CD14-positive monocyte (primary cell): ENCODE data around the gene ASB4. TPM values are rescaled to one million over a fixed set of nuclear protein-coding genes. Genes with fewer than 3 reads are reported as not detected.

Experiments
- DNase-seq, 3 donors: peaks; one replicate each; pipeline ENCODE4 v3.0.0-alpha.2; 2011 to 2022
- H2AFZ ChIP-seq: 2 replicates; pipeline ENCODE4 v1.6.0; 2012; ENCODE audit warnings: mild to moderate bottlenecking, low read depth, low read length, inconsistent platforms; ENCODE audit not compliant: insufficient read depth, poor library complexity, severe bottlenecking
- H3K27ac ChIP-seq, 2 donors: 1 replicate in 1 of 2; 2 replicates in 1 of 2; pipeline ENCODE4 v1.5.1; 2012 to 2013; ENCODE audit warnings: low read length in 2 of 2, control low read depth in 1 of 2, inconsistent platforms in 1 of 2, low read depth in 1 of 2, mild to moderate bottlenecking in 1 of 2
- H3K27me3 ChIP-seq, 2 donors: one replicate each; pipeline versions ENCODE4 v1.6.0 to v1.6.1; 2011 to 2013; ENCODE audit warnings: low read length in 2 of 2; ENCODE audit not compliant: control insufficient read depth in 2 of 2, insufficient read depth in 2 of 2
- H3K36me3 ChIP-seq, 2 donors: replicated peaks in 1 of 2; 1 replicate in 1 of 2; 2 replicates in 1 of 2; pipeline versions ENCODE4 v1.5.1 to v1.6.1; 2012 to 2013; ENCODE audit warnings: low read length in 2 of 2, control low read depth in 1 of 2, inconsistent platforms in 1 of 2, mild to moderate bottlenecking in 1 of 2; ENCODE audit not compliant: insufficient read depth in 2 of 2, control insufficient read depth in 1 of 2
- H3K4me1 ChIP-seq, 2 donors: 1 replicate in 1 of 2; 2 replicates in 1 of 2; pipeline versions ENCODE4 v1.5.1 to v1.6.1; 2012 to 2013; ENCODE audit warnings: low read length in 2 of 2, control low read depth in 1 of 2, inconsistent platforms in 1 of 2, mild to moderate bottlenecking in 1 of 2, moderate library complexity in 1 of 2; ENCODE audit not compliant: insufficient read depth in 2 of 2, control insufficient read depth in 1 of 2
- H3K4me2 ChIP-seq: replicated peaks from 2 replicates; pipeline ENCODE3; 2012; ENCODE audit warnings: low read length, moderate library complexity, mild to moderate bottlenecking; ENCODE audit not compliant: poor library complexity, severe bottlenecking; ENCODE audit errors: extremely low read depth
- H3K4me3 ChIP-seq, 3 experiments: fragments of 200-600 bp in 1 of 3; sonication (generic) in 1 of 3; replicated peaks in 1 of 3; 1 replicate in 2 of 3; 2 replicates in 1 of 3; pipeline ENCODE4 v1.5.1; 2011 to 2013; ENCODE audit warnings: low read length in 3 of 3, mild to moderate bottlenecking in 3 of 3, control low read depth in 2 of 3, low read depth in 2 of 3, inconsistent platforms in 1 of 3, moderate library complexity in 1 of 3
- H3K79me2 ChIP-seq: 2 replicates; pipeline ENCODE4 v1.6.0; 2012; ENCODE audit warnings: mild to moderate bottlenecking, control low read depth, inconsistent platforms, low read length, moderate library complexity; ENCODE audit not compliant: insufficient read depth
- H3K9ac ChIP-seq: 2 replicates; pipeline ENCODE4 v1.6.0; 2017; ENCODE audit warnings: low read length, mild to moderate bottlenecking; ENCODE audit not compliant: insufficient read depth, poor library complexity, severe bottlenecking
- H3K9me3 ChIP-seq, 2 donors: replicated peaks in 1 of 2; 1 replicate in 1 of 2; 2 replicates in 1 of 2; pipeline versions ENCODE4 v1.5.1 to v1.6.1; 2012 to 2013; ENCODE audit warnings: low read length in 2 of 2, control low read depth in 1 of 2; ENCODE audit not compliant: control insufficient read depth in 1 of 2, insufficient read depth in 1 of 2
- H4K20me1 ChIP-seq: 2 replicates; pipeline ENCODE4 v1.6.0; 2012; ENCODE audit warnings: mild to moderate bottlenecking, low read length, control low read depth, moderate library complexity; ENCODE audit not compliant: insufficient read depth
- H3K27ac Mint-ChIP-seq, 7 donors: one replicate each; pipeline ENCODE4 v1.8.0; 2020; ENCODE audit warnings: mild to moderate bottlenecking in 7 of 7, mixed read lengths in 7 of 7, moderate library complexity in 6 of 7, inconsistent platforms in 2 of 7
- H3K27me3 Mint-ChIP-seq, 3 donors: one replicate each; pipeline ENCODE4 v1.8.0; 2021 to 2022; ENCODE audit warnings: low read depth in 3 of 3, mild to moderate bottlenecking in 3 of 3, mixed read lengths in 3 of 3, moderate library complexity in 3 of 3, inconsistent platforms in 1 of 3
- H3K36me3 Mint-ChIP-seq, 2 donors: one replicate each; pipeline ENCODE4 v1.8.0; 2020; ENCODE audit warnings: mixed read lengths in 2 of 2, inconsistent platforms in 1 of 2, mild to moderate bottlenecking in 1 of 2
- H3K4me1 Mint-ChIP-seq: one replicate; pipeline ENCODE4 v1.8.0; 2020; ENCODE audit warnings: mild to moderate bottlenecking, mixed read lengths
- H3K4me3 Mint-ChIP-seq, 2 donors: one replicate each; pipeline ENCODE4 v1.8.0; 2020; ENCODE audit warnings: mild to moderate bottlenecking in 2 of 2, mixed read lengths in 2 of 2, moderate library complexity in 1 of 2
- H3K9me3 Mint-ChIP-seq, 7 donors: one replicate each; pipeline ENCODE4 v1.8.0; 2020 to 2022; ENCODE audit warnings: mixed read lengths in 7 of 7, mild to moderate bottlenecking in 6 of 7, moderate library complexity in 6 of 7, inconsistent platforms in 2 of 7
- WGBS: methylation state at CpG from one replicate; pipeline ENCODE4 v1.1.5; 2013; ENCODE audit warnings: missing lambda C conversion rate; ENCODE audit not compliant: insufficient coverage; 5-methylcytosine and 5-hydroxymethylcytosine counted together
- intact Hi-C, 2 donors: fragments of 100-400 bp; cut with micrococcal nuclease; formaldehyde crosslinking; loops; one replicate each; pipeline versions ENCODE4 v1.15.0 to v1.15.1; 2023
- polyA plus RNA-seq, 3 donors: library from polyadenylated mRNA; depleted of rRNA in 1 of 3; unstranded in 2 of 3; stranded (reverse) in 1 of 3; fragments of 300-500 nt in 2 of 3; fragments of >200 nt in 1 of 3; fragmentation: Illumina TruSeq in 2 of 3; gene quantifications; 1 replicate in 2 of 3; 2 replicates in 1 of 3; pipeline ENCODE4 v1.2.3, GENCODE V29; 2012 to 2021
- TF ChIP-seq, protein P1 (sequence below): fragments of 200-600 bp; IDR thresholded peaks from one replicate; pipeline ENCODE4 v1.8.0; 2022; ENCODE audit warnings: antibody characterized with exemption, mild to moderate bottlenecking

ASB4 gene
- polyA plus RNA-seq, 3 donors = not detected

DNA sequence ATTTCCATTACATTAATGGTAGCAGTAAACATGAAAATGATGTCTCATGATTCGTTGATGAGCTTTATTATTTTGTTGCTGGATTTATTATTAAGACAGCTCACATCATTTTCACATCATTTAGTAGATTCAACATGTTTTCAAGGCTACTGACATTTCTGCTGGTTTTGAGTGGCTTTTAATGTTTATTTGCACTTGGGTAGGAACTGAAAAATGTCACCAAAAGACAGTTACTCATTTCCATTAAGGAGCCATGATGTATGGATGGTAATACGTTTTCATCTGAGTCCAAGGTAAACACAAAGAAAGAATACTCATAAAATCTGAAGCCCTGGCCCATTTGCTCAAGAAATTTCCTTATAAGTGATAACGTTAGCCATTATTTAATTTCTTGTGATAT is 95.7 kb downstream of the ASB4 start:
- H3K27me3 Mint-ChIP-seq = no peaks in the 10 kb centered on the region
- no peaks in the 10 kb centered on the region for H3K4me1 ChIP-seq
- H3K9me3 Mint-ChIP-seq = no peaks in the 10 kb centered on the region
- no peak for DNase-seq
- no peak overlapping the region for H3K4me3 Mint-ChIP-seq
- peaks cover 38 to 46% of the 10 kb centered on the region in 2 donors for H3K36me3 ChIP-seq
- TF ChIP-seq, protein P1, sequence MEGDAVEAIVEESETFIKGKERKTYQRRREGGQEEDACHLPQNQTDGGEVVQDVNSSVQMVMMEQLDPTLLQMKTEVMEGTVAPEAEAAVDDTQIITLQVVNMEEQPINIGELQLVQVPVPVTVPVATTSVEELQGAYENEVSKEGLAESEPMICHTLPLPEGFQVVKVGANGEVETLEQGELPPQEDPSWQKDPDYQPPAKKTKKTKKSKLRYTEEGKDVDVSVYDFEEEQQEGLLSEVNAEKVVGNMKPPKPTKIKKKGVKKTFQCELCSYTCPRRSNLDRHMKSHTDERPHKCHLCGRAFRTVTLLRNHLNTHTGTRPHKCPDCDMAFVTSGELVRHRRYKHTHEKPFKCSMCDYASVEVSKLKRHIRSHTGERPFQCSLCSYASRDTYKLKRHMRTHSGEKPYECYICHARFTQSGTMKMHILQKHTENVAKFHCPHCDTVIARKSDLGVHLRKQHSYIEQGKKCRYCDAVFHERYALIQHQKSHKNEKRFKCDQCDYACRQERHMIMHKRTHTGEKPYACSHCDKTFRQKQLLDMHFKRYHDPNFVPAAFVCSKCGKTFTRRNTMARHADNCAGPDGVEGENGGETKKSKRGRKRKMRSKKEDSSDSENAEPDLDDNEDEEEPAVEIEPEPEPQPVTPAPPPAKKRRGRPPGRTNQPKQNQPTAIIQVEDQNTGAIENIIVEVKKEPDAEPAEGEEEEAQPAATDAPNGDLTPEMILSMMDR = no peak
- H4K20me1 ChIP-seq = peaks cover 36% of the 10 kb centered on the region
- no peak overlapping the region for H3K4me3 ChIP-seq
- H3K36me3 Mint-ChIP-seq = peaks cover 41% of the 10 kb centered on the region in 2 donors
- no CpG with 5 or more reads among the region's 3 CpGs for WGBS
- no peaks in the 10 kb centered on the region for H3K9me3 ChIP-seq
- intact Hi-C loops = no loop called here
- no peak overlapping the region for H2AFZ ChIP-seq
- H3K27ac ChIP-seq = no peak overlapping the region
- no peaks in the 10 kb centered on the region for H3K4me1 Mint-ChIP-seq
- no peaks in the 10 kb centered on the region for H3K79me2 ChIP-seq
- H3K27me3 ChIP-seq = no peaks in the 10 kb centered on the region
- H3K4me2 ChIP-seq = no peak overlapping the region
- H3K27ac Mint-ChIP-seq = no peak overlapping the region
- H3K9ac ChIP-seq = no peak overlapping the region

DNA sequence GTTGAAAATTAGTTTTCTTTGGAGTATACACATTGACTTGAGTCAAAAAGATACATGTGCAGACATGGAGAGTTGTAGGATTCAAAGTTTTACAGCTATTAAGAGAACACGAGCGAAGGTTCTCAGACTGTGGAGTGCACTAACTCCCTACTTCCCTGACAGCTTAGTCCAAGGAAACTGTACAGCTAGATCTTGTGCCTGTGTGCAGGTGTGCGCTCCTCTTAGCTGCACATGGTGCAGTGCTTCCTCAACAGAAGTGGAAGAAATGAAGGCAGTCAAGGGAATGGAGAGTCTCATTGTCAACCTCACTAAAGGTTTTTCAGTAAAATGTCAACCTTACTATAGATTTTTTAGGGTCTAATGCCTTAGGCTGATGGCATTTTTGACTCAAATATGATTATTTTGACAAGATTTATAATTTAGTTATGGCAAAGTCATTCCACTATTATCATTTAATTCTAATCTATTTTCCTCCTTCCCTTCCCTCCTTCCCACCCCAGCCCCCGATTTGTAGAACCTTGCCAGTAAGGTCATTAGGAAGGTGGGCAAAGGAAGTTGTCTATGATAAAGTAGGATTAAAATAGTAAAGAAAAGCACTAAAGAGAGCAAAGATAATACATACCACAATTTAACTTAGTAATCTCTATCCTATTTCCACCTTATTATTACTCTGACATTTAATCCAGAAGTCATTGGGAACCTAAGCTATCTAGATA is 97.0 kb downstream of the ASB4 start:
- no peaks in the 10 kb centered on the region for H3K4me1 Mint-ChIP-seq

More for the DNA sequence above, 97.0 kb downstream of the ASB4 start:
- Histone ChIP-seq H3K9me3 (no peaks in the 10 kb centered on the region), H3K36me3 (peaks cover 51 to 58% of the 10 kb centered on the region in 2 donors), H3K4me1 (no peaks in the 10 kb centered on the region), H3K27me3 (no peaks in the 10 kb centered on the region), H3K4me2 (no peak overlapping the region), H3K79me2 (no peaks in the 10 kb centered on the region), H3K4me3 (no peak overlapping the region), H4K20me1 (peaks cover 48% of the 10 kb centered on the region), H2AFZ (no peak overlapping the region), H3K9ac (no peak overlapping the region), H3K27ac (peak overlapping the region in 1 of 2 donors; percentile 12)
- no peak for DNase-seq
- Mint-ChIP-seq H3K27ac (peak overlapping the region in 1 of 7 donors; percentile 54), H3K36me3 (peaks cover 54% of the 10 kb centered on the region in 2 donors), H3K27me3 (no peaks in the 10 kb centered on the region), H3K4me3 (no peak overlapping the region), H3K9me3 (no peaks in the 10 kb centered on the region)
- TF ChIP-seq, protein P1 = no peak
- no CpG with 5 or more reads among the region's 4 CpGs for WGBS
- intact Hi-C loops = no loop called here
